HCT116 (cell line): ENCODE measurements around the gene SIK3. TPM values are rescaled to one million over a fixed set of nuclear protein-coding genes. Genes with fewer than 3 reads are reported as not detected.

ENCODE experiments used
- ATAC-seq: fragments of 200-7000 bp; cut with Tn5 transposase; 2 replicates; pipeline ENCODE4 v1.9.1; 2020; ENCODE audit warnings: mild to moderate bottlenecking, moderate library complexity
- BruUV-seq: library from RNA; stranded (reverse); fragments of 400-500 nt; replicated peaks from 2 replicates; lab custom pipeline; 2021; lab: Mats Ljungman, UMichigan
- CTCF ChIA-PET: fragments of 300-600 bp; sonication (Branson Sonifier 250); formaldehyde crosslinking; loops from one replicate; lab custom pipeline; 2021; ENCODE audit warnings: antibody characterized with exemption; lab: Charles Lee
- POLR2A ChIA-PET: fragments of 300-600, 350-600 bp; sonication (Branson Sonifier 250); formaldehyde crosslinking; loops from one replicate; lab custom pipeline; 2021; ENCODE audit warnings: antibody characterized with exemption; lab: Charles Lee
- RAD21 ChIA-PET, 2 experiments: fragments of 300-600 bp; sonication (Branson Sonifier 250); formaldehyde crosslinking; loops; one replicate each; lab custom pipeline; 2023; ENCODE audit warnings: low total read pairs in 2 of 2; ENCODE audit not compliant: uncharacterized antibody in 2 of 2, unreplicated experiment in 2 of 2, low non-redundant PET in 1 of 2; lab: Charles Lee
- DNase-seq: peaks from one replicate; pipeline ENCODE4 v3.0.0-alpha.2; 2010; ENCODE audit warnings: low read depth, low spot score
- H2AFZ ChIP-seq: fragments of 200-600 bp; shearing (Covaris generic), sonication (generic); 2 replicates; pipeline ENCODE4 v1.6.1; 2017; ENCODE audit warnings: low read depth, mixed run types, mixed read lengths, antibody characterized with exemption, low read length; ENCODE audit not compliant: poor library complexity, severe bottlenecking
- H3K27ac ChIP-seq: 2 replicates; pipeline ENCODE4 v1.5.1; 2012; ENCODE audit warnings: low read depth, low read length
- H3K27me3 ChIP-seq: fragments of 200-600 bp; sonication (generic); 2 replicates; pipeline ENCODE4 v1.6.1; 2016; ENCODE audit warnings: mixed run types, low read length, mixed read lengths; ENCODE audit not compliant: insufficient read depth
- H3K36me3 ChIP-seq, 2 experiments: fragments of 200-500 bp in 1 of 2; fragments of 200-600 bp in 1 of 2; sonication (Bioruptor generic) in 1 of 2; sonication (generic) in 1 of 2; 2 replicates each; pipeline versions ENCODE4 v1.5.1 to v1.6.1; 2014 to 2016; ENCODE audit warnings: low read length in 2 of 2, inconsistent platforms in 1 of 2, mixed read lengths in 1 of 2, mixed run types in 1 of 2; ENCODE audit not compliant: insufficient read depth in 2 of 2, control insufficient read depth in 1 of 2
- H3K4me1 ChIP-seq, 2 experiments: fragments of 200-600 bp in 1 of 2; sonication (generic) in 1 of 2; 2 replicates each; pipeline versions ENCODE4 v1.5.1 to v1.6.1; 2012 to 2017; ENCODE audit warnings: low read length in 2 of 2, inconsistent platforms in 1 of 2, mild to moderate bottlenecking in 1 of 2, mixed read lengths in 1 of 2, mixed run types in 1 of 2, moderate library complexity in 1 of 2; ENCODE audit not compliant: insufficient read depth in 2 of 2, control insufficient read depth in 1 of 2
- H3K4me2 ChIP-seq: fragments of 200-600 bp; sonication (generic); 2 replicates; pipeline ENCODE4 v1.6.1; 2017; ENCODE audit warnings: mixed run types, low read length, mixed read lengths
- H3K4me3 ChIP-seq, 2 experiments: fragments of 200-600 bp in 1 of 2; sonication (generic) in 1 of 2; replicated peaks in 1 of 2; 2 replicates each; pipeline ENCODE4 v1.5.1; 2011 to 2016; ENCODE audit warnings: low read length in 2 of 2, control low read depth in 1 of 2, low read depth in 1 of 2, mild to moderate bottlenecking in 1 of 2, mixed read lengths in 1 of 2, mixed run types in 1 of 2
- H3K79me2 ChIP-seq: fragments of 200-600 bp; sonication (generic); 2 replicates; pipeline ENCODE4 v1.6.1; 2017; ENCODE audit warnings: mild to moderate bottlenecking, mixed run types, low read length, moderate library complexity, mixed read lengths; ENCODE audit not compliant: insufficient read depth
- H3K9ac ChIP-seq: fragments of 200-600 bp; sonication (generic); 2 replicates; pipeline ENCODE4 v1.6.1; 2016; ENCODE audit warnings: low read length, mixed read lengths
- H3K9me2 ChIP-seq: fragments of 200-600 bp; sonication (generic), shearing (Covaris generic); 2 replicates; pipeline ENCODE4 v1.6.1; 2017; ENCODE audit warnings: mixed run types, mild to moderate bottlenecking, moderate library complexity; ENCODE audit not compliant: insufficient read depth
- H3K9me3 ChIP-seq, 2 experiments: fragments of 200-500 bp in 1 of 2; fragments of 200-600 bp in 1 of 2; sonication (Bioruptor generic) in 1 of 2; sonication (generic) in 1 of 2; 2 replicates each; pipeline ENCODE4 v1.6.1; 2014 to 2017; ENCODE audit warnings: low read length in 2 of 2, mixed read lengths in 2 of 2, inconsistent platforms in 1 of 2, low read depth in 1 of 2, mild to moderate bottlenecking in 1 of 2, mixed run types in 1 of 2, moderate library complexity in 1 of 2; ENCODE audit not compliant: control insufficient read depth in 1 of 2, insufficient read depth in 1 of 2
- H4K20me1 ChIP-seq: fragments of 200-600 bp; sonication (generic), shearing (Covaris generic); 2 replicates; pipeline ENCODE4 v1.6.1; 2017; ENCODE audit warnings: mixed run types, mild to moderate bottlenecking, moderate library complexity; ENCODE audit not compliant: insufficient read depth
- EGR1 ChIP-seq: IDR thresholded peaks from 2 replicates; pipeline ENCODE4 v1.6.1; 2012; ENCODE audit warnings: low read depth
- EZH2 ChIP-seq: fragments of 200-600 bp; sonication (generic); IDR thresholded peaks from 2 replicates; pipeline ENCODE4 v1.6.1; 2017; ENCODE audit warnings: antibody characterized with exemption, mixed run types
- EZH2phosphoT487 ChIP-seq: fragments of 200-600 bp; IDR thresholded peaks from 2 replicates; pipeline ENCODE4 v1.6.1; 2018; ENCODE audit warnings: antibody characterized with exemption, borderline replicate concordance
- FOSL1 ChIP-seq: IDR thresholded peaks from 2 replicates; pipeline ENCODE4 v1.6.1; 2012; ENCODE audit warnings: low read depth
- JUND ChIP-seq: IDR thresholded peaks from 2 replicates; pipeline ENCODE4 v1.6.1; 2012
- POLR2AphosphoS5 ChIP-seq: IDR thresholded peaks from 2 replicates; pipeline ENCODE4 v1.6.1; 2011; ENCODE audit warnings: mild to moderate bottlenecking, low read depth, low read length, moderate library complexity
- RAD21 ChIP-seq: IDR thresholded peaks from 2 replicates; pipeline ENCODE4 v1.6.1; 2012; ENCODE audit warnings: low read depth, mild to moderate bottlenecking
- YY1 ChIP-seq: IDR thresholded peaks from 2 replicates; pipeline ENCODE4 v1.6.1; 2011; ENCODE audit warnings: low read length, low read depth, moderate library complexity, mild to moderate bottlenecking; ENCODE audit not compliant: insufficient replicate concordance; ENCODE audit errors: extremely low read depth
- intact Hi-C: fragments of 100-400 bp; cut with micrococcal nuclease; formaldehyde crosslinking; loops from 2 replicates; pipeline ENCODE4 v1.10.0; 2022
- total RNA-seq: library from RNA; stranded (reverse); gene quantifications from one replicate; pipeline ENCODE4 v1.2.1, GENCODE V29; 2021; ENCODE audit not compliant: unreplicated experiment
- TF ChIP-seq, protein P1 (sequence below), 3 experiments: fragments of 200-600 bp in 1 of 3; sonication (generic) in 1 of 3; IDR thresholded peaks in 2 of 3; conservative IDR thresholded peaks in 1 of 3; 2 replicates each; pipeline ENCODE4 v1.5.1; 2012 to 2017; ENCODE audit warnings: low read depth in 2 of 3, low read length in 2 of 3, antibody characterized with exemption in 1 of 3, borderline replicate concordance in 1 of 3, control low read depth in 1 of 3, mild to moderate bottlenecking in 1 of 3, mixed read lengths in 1 of 3, mixed run types in 1 of 3, moderate library complexity in 1 of 3; ENCODE audit not compliant: insufficient read depth in 1 of 3
- TF ChIP-seq, protein P2 (sequence below): IDR thresholded peaks from 2 replicates; pipeline ENCODE4 v1.6.1; 2012
- TF ChIP-seq, protein P3 (sequence below): IDR thresholded peaks from 2 replicates; pipeline ENCODE4 v1.6.1; 2012

SIK3 gene
- total RNA-seq, 1 experiment from 2014 or later, result 21.0 TPM

DNA sequence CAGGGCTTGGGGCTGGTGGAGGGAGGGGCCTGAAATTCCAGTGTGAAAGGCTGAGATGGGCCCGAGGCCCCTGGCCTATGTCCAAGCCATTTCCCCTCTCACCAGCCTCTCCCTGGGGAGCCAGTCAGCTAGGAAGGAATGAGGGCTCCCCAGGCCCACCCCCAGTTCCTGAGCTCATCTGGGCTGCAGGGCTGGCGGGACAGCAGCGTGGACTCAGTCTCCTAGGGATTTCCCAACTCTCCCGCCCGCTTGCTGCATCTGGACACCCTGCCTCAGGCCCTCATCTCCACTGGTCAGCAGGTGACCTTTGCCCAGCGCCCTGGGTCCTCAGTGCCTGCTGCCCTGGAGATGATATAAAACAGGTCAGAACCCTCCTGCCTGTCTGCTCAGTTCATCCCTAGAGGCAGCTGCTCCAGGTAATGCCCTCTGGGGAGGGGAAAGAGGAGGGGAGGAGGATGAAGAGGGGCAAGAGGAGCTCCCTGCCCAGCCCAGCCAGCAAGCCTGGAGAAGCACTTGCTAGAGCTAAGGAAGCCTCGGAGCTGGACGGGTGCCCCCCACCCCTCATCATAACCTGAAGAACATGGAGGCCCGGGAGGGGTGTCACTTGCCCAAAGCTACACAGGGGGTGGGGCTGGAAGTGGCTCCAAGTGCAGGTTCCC is 268.6 kb downstream of the SIK3 start, which contains the start of gene APOC3:
APOC3 (plus strand) TSS at position 383 of the 659 bp plus-strand sequence. CDS start 676 bp downstream, outside the sequence.
- ChIA-PET RAD21 (no interaction called here), POLR2A (no interaction called here)
- Histone ChIP-seq H3K4me3 (no peak within 1 kb of the TSS), H3K9me2 (no peaks in the 10 kb centered on the region), H4K20me1 (no peaks in the 10 kb centered on the region)
- intact Hi-C loops, result no loop called here
- no peak for ATAC-seq
- TF ChIP-seq, protein P1, sequence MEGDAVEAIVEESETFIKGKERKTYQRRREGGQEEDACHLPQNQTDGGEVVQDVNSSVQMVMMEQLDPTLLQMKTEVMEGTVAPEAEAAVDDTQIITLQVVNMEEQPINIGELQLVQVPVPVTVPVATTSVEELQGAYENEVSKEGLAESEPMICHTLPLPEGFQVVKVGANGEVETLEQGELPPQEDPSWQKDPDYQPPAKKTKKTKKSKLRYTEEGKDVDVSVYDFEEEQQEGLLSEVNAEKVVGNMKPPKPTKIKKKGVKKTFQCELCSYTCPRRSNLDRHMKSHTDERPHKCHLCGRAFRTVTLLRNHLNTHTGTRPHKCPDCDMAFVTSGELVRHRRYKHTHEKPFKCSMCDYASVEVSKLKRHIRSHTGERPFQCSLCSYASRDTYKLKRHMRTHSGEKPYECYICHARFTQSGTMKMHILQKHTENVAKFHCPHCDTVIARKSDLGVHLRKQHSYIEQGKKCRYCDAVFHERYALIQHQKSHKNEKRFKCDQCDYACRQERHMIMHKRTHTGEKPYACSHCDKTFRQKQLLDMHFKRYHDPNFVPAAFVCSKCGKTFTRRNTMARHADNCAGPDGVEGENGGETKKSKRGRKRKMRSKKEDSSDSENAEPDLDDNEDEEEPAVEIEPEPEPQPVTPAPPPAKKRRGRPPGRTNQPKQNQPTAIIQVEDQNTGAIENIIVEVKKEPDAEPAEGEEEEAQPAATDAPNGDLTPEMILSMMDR (IDR thresholded peaks at IDR 0.05 in 2 of 3, conservative IDR thresholded peaks at IDR 0.05 in 1 of 3; ENCODE audit: borderline replicate concordance in 1 of 3, insufficient read depth in 1 of 3, low read depth in 2 of 3, low read length in 2 of 3), result no peak
- TF ChIP-seq JUND (no peak), EZH2 (no peak)
- TF ChIP-seq, all 23 proteins: peak for 0
- no peaks in the 10 kb centered on the region for H3K4me1 ChIP-seq
- no peak within 1 kb of the TSS for H3K27ac ChIP-seq
- BruUV-seq, result no TSS peak
- no peaks in the 10 kb centered on the region for H3K36me3 ChIP-seq
- no peaks in the 10 kb centered on the region for H3K9me3 ChIP-seq
- no peak within 1 kb of the TSS for H2AFZ ChIP-seq
- H3K4me2 ChIP-seq, result no peak within 1 kb of the TSS
- no peak within 1 kb of the TSS for H3K9ac ChIP-seq
- H3K27me3 ChIP-seq, result no peaks in the 10 kb centered on the region
- CTCF ChIA-PET, result interaction anchor here (0.6 to 0.7 kb wide), 2 partner anchors 50 to 277 kb away, joined by 3 read pairs; no protein-coding TSS in a partner anchor
- no peaks in the 10 kb centered on the region for H3K79me2 ChIP-seq
- DNase-seq, result no peak

DNA sequence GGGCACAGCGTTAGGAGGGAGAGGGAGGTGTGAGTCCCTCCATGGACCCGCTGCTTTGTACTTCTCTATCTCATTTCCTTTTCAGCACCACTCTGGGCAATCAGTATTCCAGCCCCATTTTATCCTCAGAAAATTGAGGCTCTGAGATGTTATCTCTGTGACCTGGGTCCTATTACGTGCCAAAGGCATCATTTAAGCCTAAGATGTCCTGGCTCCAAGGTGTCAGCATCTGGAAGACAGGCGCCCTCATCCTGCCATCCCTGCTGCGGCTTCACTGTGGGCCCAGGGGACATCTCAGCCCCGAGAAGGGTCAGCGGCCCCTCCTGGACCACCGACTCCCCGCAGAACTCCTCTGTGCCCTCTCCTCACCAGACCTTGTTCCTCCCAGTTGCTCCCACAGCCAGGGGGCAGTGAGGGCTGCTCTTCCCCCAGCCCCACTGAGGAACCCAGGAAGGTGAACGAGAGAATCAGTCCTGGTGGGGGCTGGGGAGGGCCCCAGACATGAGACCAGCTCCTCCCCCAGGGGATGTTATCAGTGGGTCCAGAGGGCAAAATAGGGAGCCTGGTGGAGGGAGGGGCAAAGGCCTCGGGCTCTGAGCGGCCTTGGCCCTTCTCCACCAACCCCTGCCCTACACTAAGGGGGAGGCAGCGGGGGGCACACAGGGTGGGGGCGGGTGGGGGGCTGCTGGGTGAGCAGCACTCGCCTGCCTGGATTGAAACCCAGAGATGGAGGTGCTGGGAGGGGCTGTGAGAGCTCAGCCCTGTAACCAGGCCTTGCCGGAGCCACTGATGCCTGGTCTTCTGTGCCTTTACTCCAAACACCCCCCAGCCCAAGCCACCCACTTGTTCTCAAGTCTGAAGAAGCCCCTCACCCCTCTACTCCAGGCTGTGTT is 269.4 kb downstream of the SIK3 start:
- RAD21 ChIA-PET, result no interaction called here
- no peaks in the 10 kb centered on the region for H3K9me2 ChIP-seq
- H3K4me2 ChIP-seq, result no peak overlapping the region
- DNase-seq (no peak), ATAC-seq (no peak)
- H3K36me3 ChIP-seq, result no peaks in the 10 kb centered on the region
- POLR2A ChIA-PET, result no interaction called here
- H3K27me3 ChIP-seq, result no peaks in the 10 kb centered on the region
- CTCF ChIA-PET, result interaction anchor here (0.6 to 0.7 kb wide), 2 partner anchors 51 to 278 kb away, joined by 3 read pairs; no protein-coding TSS in a partner anchor
- no peak overlapping the region for H3K27ac ChIP-seq
- no peaks in the 10 kb centered on the region for H3K4me1 ChIP-seq
- H3K9me3 ChIP-seq, result no peaks in the 10 kb centered on the region
- H3K4me3 ChIP-seq, result no peak overlapping the region
- H3K9ac ChIP-seq, result no peak overlapping the region
- H3K79me2 ChIP-seq, result no peaks in the 10 kb centered on the region
- no TSS peak for BruUV-seq
- no peak overlapping the region for H2AFZ ChIP-seq
- intact Hi-C loops, result no loop called here
- TF ChIP-seq FOSL1 (no peak), EZH2phosphoT487 (no peak), YY1 (no peak), EGR1 (no peak), POLR2AphosphoS5 (no peak), RAD21 (no peak)
- TF ChIP-seq, protein P2, sequence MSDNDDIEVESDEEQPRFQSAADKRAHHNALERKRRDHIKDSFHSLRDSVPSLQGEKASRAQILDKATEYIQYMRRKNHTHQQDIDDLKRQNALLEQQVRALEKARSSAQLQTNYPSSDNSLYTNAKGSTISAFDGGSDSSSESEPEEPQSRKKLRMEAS, result no peak
- TF ChIP-seq, protein P3, sequence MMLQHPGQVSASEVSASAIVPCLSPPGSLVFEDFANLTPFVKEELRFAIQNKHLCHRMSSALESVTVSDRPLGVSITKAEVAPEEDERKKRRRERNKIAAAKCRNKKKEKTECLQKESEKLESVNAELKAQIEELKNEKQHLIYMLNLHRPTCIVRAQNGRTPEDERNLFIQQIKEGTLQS, result no peak
- H4K20me1 ChIP-seq, result no peaks in the 10 kb centered on the region
